Fibroblast of skin of scalp (primary cell): Measurements from ENCODE around the gene COLGALT1.
"Not testable (repeated sequence)": the region's sequence is repeated elsewhere in the genome, so short reads cannot be mapped to it uniquely, and the experiment has no call there.

ENCODE experiments used
- DNase-seq: peaks from one replicate; pipeline ENCODE4 v3.0.0-alpha.2; 2013

Gene COLGALT1

GRCh38 chr19:17562561-17562960 lies 7.1 kb downstream of the COLGALT1 start:
- DNase-seq = no peak

- DNase-seq = no peak
Measured at GRCh38 chr19:17564781-17565180, 9.3 kb downstream of the COLGALT1 start.

- no peak for DNase-seq
Measured at GRCh38 chr19:17565611-17566010, 10.2 kb downstream of the COLGALT1 start.

- DNase-seq = no peak
Measured at GRCh38 chr19:17567940-17568339, 12.5 kb downstream of the COLGALT1 start.

GRCh38 chr19:17570291-17570690 lies 14.8 kb downstream of the COLGALT1 start:
- not testable (repeated sequence) for DNase-seq

- DNase-seq = no peak
Measured at GRCh38 chr19:17570791-17571190, 15.3 kb downstream of the COLGALT1 start.

- no peak for DNase-seq
Measured at GRCh38 chr19:17572638-17573037, 17.2 kb downstream of the COLGALT1 start.

- DNase-seq = no peak
Measured at GRCh38 chr19:17575871-17576757, 20.7 kb downstream of the COLGALT1 start.

GRCh38 chr19:17576758-17577456 lies 21.5 kb downstream of the COLGALT1 start:
- peak; percentile 21 for DNase-seq

GRCh38 chr19:17577457-17578097 lies 22.1 kb downstream of the COLGALT1 start:
- no peak for DNase-seq

GRCh38 chr19:17579661-17580244 lies 24.3 kb downstream of the COLGALT1 start:
- peak; percentile 38 for DNase-seq

- no peak for DNase-seq
Measured at GRCh38 chr19:17580470-17581144, 25.2 kb downstream of the COLGALT1 start.

- DNase-seq = no peak
Measured at GRCh38 chr19:17581211-17581874, 25.9 kb downstream of the COLGALT1 start.

GRCh38 chr19:17582613-17583012 lies 27.2 kb downstream of the COLGALT1 start:
- DNase-seq = no peak

GRCh38 chr19:17584132-17584531 lies 28.7 kb downstream of the COLGALT1 start:
- DNase-seq = no peak

- not testable (repeated sequence) for DNase-seq
Measured at GRCh38 chr19:17585395-17585794, 29.9 kb downstream of the COLGALT1 start.

GRCh38 chr19:17590866-17591265 lies 35.4 kb downstream of the COLGALT1 start:
- no peak for DNase-seq

GRCh38 chr19:17594296-17594695 lies 38.8 kb downstream of the COLGALT1 start:
- DNase-seq = not testable (repeated sequence)

- DNase-seq = not testable (repeated sequence)
Measured at GRCh38 chr19:17598063-17598462, 42.6 kb downstream of the COLGALT1 start.

- no peak for DNase-seq
Measured at GRCh38 chr19:17598953-17599352, 43.5 kb downstream of the COLGALT1 start.

- DNase-seq = peak; percentile 31
Measured at GRCh38 chr19:17599780-17600179, 44.3 kb downstream of the COLGALT1 start.

- DNase-seq = no peak
Measured at GRCh38 chr19:17601683-17602082, 46.2 kb downstream of the COLGALT1 start.
